Mucosa of rectum (tissue), 2 donors: ENCODE data around the gene PI4K2A.
"Not testable (repeated sequence)": the region's sequence is repeated elsewhere in the genome, so short reads cannot be mapped to it uniquely, and the experiment has no call there.

ENCODE experiments used
- H3K27ac ChIP-seq, 2 donors: one replicate each; pipeline ENCODE4 v1.7.0; 2013; ENCODE audit warnings: inconsistent platforms in 2 of 2, low read depth in 2 of 2, low read length in 2 of 2
- H3K27me3 ChIP-seq, 2 donors: one replicate each; pipeline ENCODE4 v1.7.0; 2013; ENCODE audit warnings: low read length in 2 of 2; ENCODE audit not compliant: control insufficient read depth in 2 of 2, insufficient read depth in 2 of 2
- H3K36me3 ChIP-seq, 2 donors: one replicate each; pipeline ENCODE4 v1.7.0; 2013; ENCODE audit warnings: low read length in 2 of 2; ENCODE audit not compliant: control insufficient read depth in 2 of 2, insufficient read depth in 2 of 2
- H3K4me1 ChIP-seq, 2 donors: one replicate each; pipeline ENCODE4 v1.7.0; 2013; ENCODE audit warnings: low read length in 2 of 2, mild to moderate bottlenecking in 1 of 2; ENCODE audit not compliant: control insufficient read depth in 2 of 2, insufficient read depth in 2 of 2
- H3K4me3 ChIP-seq, 2 donors: one replicate each; pipeline ENCODE4 v1.7.0; 2013; ENCODE audit warnings: low read length in 2 of 2
- H3K9ac ChIP-seq, 2 donors: one replicate each; pipeline ENCODE4 v1.7.0; 2013; ENCODE audit warnings: low read length in 2 of 2, low read depth in 1 of 2, mild to moderate bottlenecking in 1 of 2
- H3K9me3 ChIP-seq, 2 donors: one replicate each; pipeline ENCODE4 v1.7.0; 2013; ENCODE audit warnings: low read length in 2 of 2; ENCODE audit not compliant: control insufficient read depth in 2 of 2
- donor health status: healthy.
- donor health status: Normal muscosa, but diverticular disease.

The PI4K2A gene

GRCh38 chr10:97684866-97685394 is 44.5 kb downstream of the PI4K2A start:
- Histone ChIP-seq H3K27ac (peak overlapping the region; percentile 97), H3K36me3 (peaks cover 0 to 2% of the 10 kb centered on the region in 2 donors), H3K9me3 (no peaks in the 10 kb centered on the region), H3K9ac (peak overlapping the region; percentile 97 to 99), H3K27me3 (no peaks in the 10 kb centered on the region), H3K4me3 (peak overlapping the region; percentile 95 to 97), H3K4me1 (peaks cover 29 to 51% of the 10 kb centered on the region in 2 donors)

GRCh38 chr10:97685395-97685958 is 45.0 kb downstream of the PI4K2A start:
- no peaks in the 10 kb centered on the region for H3K9me3 ChIP-seq
- no peaks in the 10 kb centered on the region for H3K27me3 ChIP-seq
- H3K4me1 ChIP-seq = peaks cover 29 to 51% of the 10 kb centered on the region in 2 donors
- peak overlapping the region; percentile 95 to 97 for H3K4me3 ChIP-seq
- H3K9ac ChIP-seq = peak overlapping the region; percentile 97 to 99
- no peaks in the 10 kb centered on the region for H3K36me3 ChIP-seq
- H3K27ac ChIP-seq = peak overlapping the region; percentile 97

GRCh38 chr10:97686301-97686961 is 46.0 kb downstream of the PI4K2A start:
- H3K36me3 ChIP-seq = no peaks in the 10 kb centered on the region
- peaks cover 29 to 51% of the 10 kb centered on the region in 2 donors for H3K4me1 ChIP-seq
- H3K4me3 ChIP-seq = peak overlapping the region; percentile 95 to 97
- peak overlapping the region; percentile 97 for H3K27ac ChIP-seq
- H3K9ac ChIP-seq = peak overlapping the region; percentile 97 to 99
- no peaks in the 10 kb centered on the region for H3K9me3 ChIP-seq
- H3K27me3 ChIP-seq = no peaks in the 10 kb centered on the region

DNA sequence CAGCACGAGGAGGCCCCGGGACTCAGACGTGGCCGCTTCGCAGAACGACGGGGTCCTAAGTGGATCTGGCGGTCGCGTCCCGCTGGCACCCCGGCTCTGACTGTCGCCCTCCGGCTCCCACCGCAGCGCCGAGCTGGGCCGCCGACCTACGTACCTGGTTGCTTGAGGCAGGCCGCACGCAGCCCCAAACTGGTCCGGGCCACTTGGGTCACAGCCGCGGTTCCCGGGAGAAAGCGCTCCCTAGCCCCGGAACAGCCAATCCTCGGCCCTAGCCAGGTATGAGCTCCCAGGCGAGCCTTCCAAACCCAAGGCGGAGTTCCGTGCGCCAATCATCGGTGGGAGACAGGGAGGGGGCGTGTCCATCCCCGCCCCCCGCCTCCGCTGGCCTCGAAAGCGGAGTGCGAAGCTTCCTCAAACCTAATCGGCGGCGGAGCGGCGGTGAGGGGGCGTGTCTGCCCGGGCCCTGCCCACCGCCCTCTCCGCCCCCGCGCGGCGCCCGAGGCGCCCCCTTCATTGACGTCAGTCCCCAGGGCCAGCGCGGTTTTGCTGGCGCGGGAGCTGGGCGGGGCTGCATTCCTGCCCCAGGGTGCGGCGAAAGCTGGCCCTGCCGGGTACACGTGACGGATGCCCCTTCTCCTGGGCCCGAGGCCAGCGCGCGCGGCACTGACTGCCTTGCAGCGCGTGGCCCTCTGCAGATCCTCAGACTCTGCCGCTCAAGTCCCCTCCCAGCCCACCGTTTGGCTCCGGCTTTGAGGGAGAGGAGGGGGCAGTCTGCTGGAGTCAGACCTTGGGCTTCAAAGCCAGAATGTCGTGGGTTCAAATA is 46.7 kb downstream of the PI4K2A start, which contains the start of gene AVPI1:
Gene AVPI1, minus strand, starts transcription at position 280 of the 823 bp plus-strand sequence. CDS start 7,336 bp downstream, outside the sequence.
- peak within 1 kb of the TSS; percentile 95 to 97 for H3K4me3 ChIP-seq
- no peaks in the 10 kb centered on the region for H3K36me3 ChIP-seq
- no peaks in the 10 kb centered on the region for H3K9me3 ChIP-seq
- peak within 1 kb of the TSS; percentile 97 to 99 for H3K9ac ChIP-seq
- no peaks in the 10 kb centered on the region for H3K27me3 ChIP-seq
- peak within 1 kb of the TSS; percentile 97 for H3K27ac ChIP-seq
- peaks cover 25 to 47% of the 10 kb centered on the region in 2 donors for H3K4me1 ChIP-seq

DNA sequence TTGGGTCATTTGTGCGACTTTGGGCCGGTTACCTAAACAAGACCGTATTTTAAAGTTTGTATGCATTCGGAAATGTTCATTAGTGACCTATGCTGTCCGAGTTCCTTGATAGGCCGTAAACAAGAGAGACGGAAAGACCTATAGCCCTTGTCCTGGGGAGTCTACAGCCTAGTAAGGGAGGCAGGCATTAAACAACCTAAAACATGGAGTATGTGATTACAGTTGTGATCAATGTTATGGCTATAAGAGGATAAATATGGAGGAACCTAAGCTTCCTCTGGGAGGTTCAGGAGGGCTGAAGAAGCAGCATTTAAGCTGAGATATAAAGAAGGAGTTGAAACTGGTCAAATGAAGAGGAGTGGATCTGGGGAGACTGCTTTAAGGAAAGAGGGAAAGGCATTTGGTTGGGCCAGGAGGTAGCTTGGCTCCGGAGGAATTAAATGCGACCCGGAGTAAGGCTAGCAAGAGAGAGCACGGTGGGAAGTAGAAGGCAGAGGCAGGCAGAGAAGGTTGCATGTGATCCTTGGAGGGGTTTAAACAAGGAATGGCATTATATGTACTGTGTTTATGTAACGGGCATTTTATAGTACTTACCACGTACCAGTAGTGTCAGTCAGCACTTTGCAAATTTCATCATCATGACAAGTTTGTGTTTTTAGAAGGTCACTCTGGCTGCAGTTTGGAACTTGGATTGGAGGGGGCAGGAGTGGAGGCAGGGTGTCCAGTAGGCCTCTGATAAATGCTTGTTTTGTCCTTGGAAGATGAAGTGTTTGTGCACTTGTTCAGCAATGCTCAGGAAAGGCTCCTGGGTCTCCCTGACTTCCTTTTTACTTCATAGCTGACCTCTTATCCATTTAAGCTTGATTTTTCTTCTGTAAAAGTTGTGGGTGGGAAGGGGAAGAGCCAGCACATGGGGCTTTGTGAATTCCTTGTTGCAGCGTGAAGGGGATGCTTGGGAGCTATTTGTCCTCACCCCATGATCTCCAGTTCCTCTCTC is 47.6 kb downstream of the PI4K2A start:
- H3K4me3 ChIP-seq = peak overlapping the region; percentile 50 to 74
- no peaks in the 10 kb centered on the region for H3K36me3 ChIP-seq
- no peaks in the 10 kb centered on the region for H3K9me3 ChIP-seq
- H3K27ac ChIP-seq = peak overlapping the region; percentile 79 to 97
- no peaks in the 10 kb centered on the region for H3K27me3 ChIP-seq
- peaks cover 25 to 38% of the 10 kb centered on the region in 2 donors for H3K4me1 ChIP-seq
- peak overlapping the region; percentile 18 to 99 for H3K9ac ChIP-seq

DNA sequence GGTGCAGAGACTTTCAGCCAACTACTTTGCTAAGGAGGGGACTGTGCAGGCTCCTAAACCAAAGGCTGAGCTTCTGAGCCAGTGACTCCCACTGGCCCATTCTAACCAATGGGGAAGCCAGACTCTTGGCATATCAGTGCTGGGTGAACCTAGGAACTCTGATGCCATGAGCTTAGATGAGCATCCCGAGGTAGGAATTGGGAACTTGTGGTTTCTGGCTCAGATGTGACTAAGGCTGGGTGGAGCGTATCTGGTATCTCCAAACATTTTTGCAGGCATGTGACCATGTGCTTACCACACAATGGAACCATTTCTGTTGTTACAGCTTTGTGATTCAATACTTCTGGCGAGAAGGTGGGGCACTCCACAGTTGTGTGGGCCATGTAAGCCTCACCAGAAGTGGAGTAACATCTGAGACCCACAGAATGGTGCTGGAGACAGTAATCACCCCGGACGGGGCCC is 49.1 kb downstream of the PI4K2A start:
- H3K4me3 ChIP-seq = no peak overlapping the region
- H3K36me3 ChIP-seq = no peaks in the 10 kb centered on the region
- peaks cover 17 to 26% of the 10 kb centered on the region in 2 donors for H3K4me1 ChIP-seq
- no peaks in the 10 kb centered on the region for H3K9me3 ChIP-seq
- no peak overlapping the region for H3K9ac ChIP-seq
- no peaks in the 10 kb centered on the region for H3K27me3 ChIP-seq
- H3K27ac ChIP-seq = no peak overlapping the region

GRCh38 chr10:97690133-97690532 is 49.7 kb downstream of the PI4K2A start:
- Histone ChIP-seq H3K4me1 (peaks cover 14 to 20% of the 10 kb centered on the region in 2 donors), H3K36me3 (no peaks in the 10 kb centered on the region), H3K9ac (no peak overlapping the region), H3K27ac (no peak overlapping the region), H3K4me3 (no peak overlapping the region), H3K9me3 (no peaks in the 10 kb centered on the region), H3K27me3 (no peaks in the 10 kb centered on the region)

DNA sequence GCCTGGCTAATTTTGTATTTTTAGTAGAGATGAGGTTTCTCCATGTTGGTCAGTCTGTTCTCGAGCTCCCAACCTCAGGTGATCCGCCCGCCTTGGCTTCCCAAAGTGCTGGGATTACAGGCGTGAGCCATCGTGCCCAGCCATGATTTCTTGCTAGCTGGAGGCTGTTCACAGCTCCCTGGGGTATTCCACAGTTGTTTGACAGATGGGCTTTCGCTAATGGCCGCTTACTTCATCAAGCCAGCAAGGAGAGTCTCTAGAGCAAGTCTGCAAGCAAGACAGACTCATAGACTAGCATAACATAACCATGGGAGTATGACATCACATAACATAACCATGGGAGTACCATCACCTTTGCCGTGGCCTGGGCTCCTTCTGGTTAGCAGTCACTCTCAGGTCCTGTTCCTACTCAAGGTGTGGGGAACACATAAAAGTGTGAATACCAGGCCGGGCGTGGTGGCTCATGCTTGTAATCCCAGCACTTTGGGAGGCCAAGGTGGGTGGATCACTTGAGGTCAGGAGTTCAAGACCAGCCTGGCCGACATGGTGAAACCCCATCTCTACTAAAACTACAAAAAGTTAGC is 57.7 kb downstream of the PI4K2A start:
- H3K9me3 ChIP-seq, H3K4me1 ChIP-seq, H3K36me3 ChIP-seq, H3K9ac ChIP-seq, H3K27me3 ChIP-seq, H3K4me3 ChIP-seq: not testable (repeated sequence)
- H3K27ac ChIP-seq = peak overlapping the region; percentile 34 to 47
